Measurements from ENCODE around the gene APPL1.

APPL1 gene

DNA sequence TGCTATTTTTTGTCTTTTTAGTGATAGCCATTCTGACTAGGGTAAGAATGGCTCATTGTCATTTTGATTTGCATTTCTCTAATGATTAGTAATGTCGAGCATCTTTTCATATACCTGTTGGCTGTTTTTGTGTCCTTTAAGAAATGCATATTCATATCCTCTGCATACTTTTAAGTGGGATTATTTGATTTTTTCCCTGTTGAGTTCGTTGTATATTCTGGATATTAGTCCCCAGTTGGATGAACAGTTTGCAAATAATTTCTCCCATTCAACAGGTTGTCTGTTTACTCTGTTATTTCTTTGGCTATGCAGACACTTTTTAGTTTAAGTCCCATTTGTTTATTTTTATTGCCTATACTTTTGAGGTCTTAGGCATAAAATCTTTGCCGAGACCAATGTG is 34.4 kb downstream of the APPL1 start:
- POLR2A ChIA-PET = no interaction called here
- TF ChIP-seq L3MBTL2 (conservative IDR thresholded peaks at IDR 0.05) (no peak), FOXA1 (IDR thresholded peaks at IDR 0.05) (no peak)
- CTCF ChIA-PET = no interaction called here
- DNase-seq (ENCODE audit: extremely low spot score) = no peak

DNA sequence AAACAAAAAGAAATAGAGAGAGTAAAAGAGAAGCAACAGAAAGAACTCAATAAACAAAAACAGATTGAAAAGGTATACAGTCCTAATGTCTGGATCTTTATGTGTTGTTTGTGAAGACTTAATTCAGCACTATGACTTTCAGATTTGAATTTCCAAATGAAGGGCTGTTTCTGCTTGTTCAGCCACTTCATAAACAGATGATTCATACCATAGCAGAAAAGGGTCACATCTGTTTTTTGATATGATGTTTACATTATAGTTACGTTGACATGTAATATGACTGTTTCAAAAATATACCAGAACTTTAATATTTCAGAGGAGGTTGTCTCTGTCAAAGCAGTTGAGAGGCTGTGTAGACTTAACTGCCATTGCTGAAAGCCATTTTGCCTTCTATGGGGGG is 40.9 kb downstream of the APPL1 start:
- TF ChIP-seq, protein P1, sequence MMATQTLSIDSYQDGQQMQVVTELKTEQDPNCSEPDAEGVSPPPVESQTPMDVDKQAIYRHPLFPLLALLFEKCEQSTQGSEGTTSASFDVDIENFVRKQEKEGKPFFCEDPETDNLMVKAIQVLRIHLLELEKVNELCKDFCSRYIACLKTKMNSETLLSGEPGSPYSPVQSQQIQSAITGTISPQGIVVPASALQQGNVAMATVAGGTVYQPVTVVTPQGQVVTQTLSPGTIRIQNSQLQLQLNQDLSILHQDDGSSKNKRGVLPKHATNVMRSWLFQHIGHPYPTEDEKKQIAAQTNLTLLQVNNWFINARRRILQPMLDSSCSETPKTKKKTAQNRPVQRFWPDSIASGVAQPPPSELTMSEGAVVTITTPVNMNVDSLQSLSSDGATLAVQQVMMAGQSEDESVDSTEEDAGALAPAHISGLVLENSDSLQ (IDR thresholded peaks at IDR 0.05) = no peak
- TF ChIP-seq LEF1 (IDR thresholded peaks at IDR 0.05; ENCODE audit: borderline replicate concordance) (no peak), FOXK2 (IDR thresholded peaks at IDR 0.05) (no peak), L3MBTL2 (conservative IDR thresholded peaks at IDR 0.05) (no peak), TARDBP (IDR thresholded peaks at IDR 0.05) (no peak), SP1 (IDR thresholded peaks at IDR 0.05) (no peak), ELF4 (IDR thresholded peaks at IDR 0.05) (no peak), ARNT (IDR thresholded peaks at IDR 0.05) (no peak), NFRKB (IDR thresholded peaks at IDR 0.05) (no peak), BHLHE40 (IDR thresholded peaks at IDR 0.05; ENCODE audit: borderline replicate concordance) (no peak), HDGF (IDR thresholded peaks at IDR 0.05; ENCODE audit: borderline replicate concordance) (no peak), SUZ12 (IDR thresholded peaks at IDR 0.05) (no peak)
- ChIA-PET POLR2A (no interaction called here), CTCF (no interaction called here)

DNA sequence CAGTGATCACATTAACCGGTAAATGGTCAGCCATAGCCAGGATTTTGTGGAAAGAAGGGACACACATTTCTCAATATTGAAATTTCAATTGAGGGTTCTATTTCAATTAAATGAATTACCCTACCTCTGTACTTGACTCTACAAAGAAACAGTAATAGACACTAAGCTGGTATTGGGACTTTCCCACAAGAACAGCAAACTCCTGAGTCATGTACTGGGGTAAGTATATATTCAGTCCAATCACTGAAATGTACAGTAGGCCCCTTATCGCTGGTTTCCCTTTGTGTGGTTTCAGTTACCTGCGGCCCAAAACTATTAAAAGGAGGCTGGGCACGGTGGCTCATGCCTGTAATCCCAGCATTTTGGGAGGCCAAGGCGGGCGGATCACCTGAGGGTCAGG is 47.3 kb downstream of the APPL1 start:
- no peak for TF ChIP-seq SP1 (IDR thresholded peaks at IDR 0.05)
- no peak for TF ChIP-seq FOXM1 (IDR thresholded peaks at IDR 0.05; ENCODE audit: borderline replicate concordance)
- TF ChIP-seq TARDBP (IDR thresholded peaks at IDR 0.05) = no peak
- no peak for TF ChIP-seq ELF4 (IDR thresholded peaks at IDR 0.05)
- no peak for TF ChIP-seq SUZ12 (IDR thresholded peaks at IDR 0.05)
- TF ChIP-seq CTBP1 (IDR thresholded peaks at IDR 0.05; ENCODE audit: borderline replicate concordance) = no peak
- ChIA-PET POLR2A (no interaction called here), CTCF (no interaction called here)
- DNase-seq (ENCODE audit: extremely low spot score) = no peak

More for the DNA sequence above, 40.9 kb downstream of the APPL1 start:
- DNase-seq (ENCODE audit: extremely low spot score) = no peak

DNA sequence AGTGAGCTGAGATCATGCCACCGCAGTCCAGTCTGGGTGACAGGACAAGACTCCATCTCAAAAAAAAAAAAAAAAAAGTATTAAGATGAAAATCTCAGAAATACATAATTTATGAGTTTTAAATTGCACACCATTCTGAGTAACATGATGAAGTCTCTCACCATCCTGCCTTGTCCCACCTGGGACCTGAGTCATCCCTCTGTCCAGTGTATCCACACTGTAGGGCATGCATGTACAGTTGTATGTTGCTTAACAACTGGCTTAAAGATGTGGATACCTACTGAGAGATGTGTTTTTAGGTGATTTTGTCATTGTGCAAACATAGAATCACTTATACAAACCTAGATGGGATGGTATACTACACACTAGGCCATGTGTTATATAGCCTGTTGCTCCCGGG is 47.9 kb downstream of the APPL1 start:
- POLR2A ChIA-PET = no interaction called here
- no peak for DNase-seq (ENCODE audit: extremely low spot score)
- TF ChIP-seq ELF4 (IDR thresholded peaks at IDR 0.05) = no peak
- no peak for TF ChIP-seq LEF1 (IDR thresholded peaks at IDR 0.05; ENCODE audit: borderline replicate concordance)
- TF ChIP-seq SP1 (IDR thresholded peaks at IDR 0.05) = no peak
- no peak for TF ChIP-seq HDGF (IDR thresholded peaks at IDR 0.05; ENCODE audit: borderline replicate concordance)
- no peak for TF ChIP-seq TARDBP (IDR thresholded peaks at IDR 0.05)
- no peak for TF ChIP-seq FOXM1 (IDR thresholded peaks at IDR 0.05; ENCODE audit: borderline replicate concordance)
- TF ChIP-seq CTBP1 (IDR thresholded peaks at IDR 0.05; ENCODE audit: borderline replicate concordance) = no peak
- TF ChIP-seq, protein P1 (IDR thresholded peaks at IDR 0.05) = no peak
- no peak for TF ChIP-seq SUZ12 (IDR thresholded peaks at IDR 0.05)
- TF ChIP-seq ZNF384 (IDR thresholded peaks at IDR 0.05) = no peak
- TF ChIP-seq ARNT (IDR thresholded peaks at IDR 0.05) = no peak
- TF ChIP-seq BHLHE40 (IDR thresholded peaks at IDR 0.05; ENCODE audit: borderline replicate concordance) = no peak
- TF ChIP-seq L3MBTL2 (conservative IDR thresholded peaks at IDR 0.05) = no peak
- no peak for TF ChIP-seq FOXA1 (IDR thresholded peaks at IDR 0.05)
- TF ChIP-seq NFRKB (IDR thresholded peaks at IDR 0.05) = no peak
- TF ChIP-seq FOXK2 (IDR thresholded peaks at IDR 0.05) = no peak
- CTCF ChIA-PET = no interaction called here

DNA sequence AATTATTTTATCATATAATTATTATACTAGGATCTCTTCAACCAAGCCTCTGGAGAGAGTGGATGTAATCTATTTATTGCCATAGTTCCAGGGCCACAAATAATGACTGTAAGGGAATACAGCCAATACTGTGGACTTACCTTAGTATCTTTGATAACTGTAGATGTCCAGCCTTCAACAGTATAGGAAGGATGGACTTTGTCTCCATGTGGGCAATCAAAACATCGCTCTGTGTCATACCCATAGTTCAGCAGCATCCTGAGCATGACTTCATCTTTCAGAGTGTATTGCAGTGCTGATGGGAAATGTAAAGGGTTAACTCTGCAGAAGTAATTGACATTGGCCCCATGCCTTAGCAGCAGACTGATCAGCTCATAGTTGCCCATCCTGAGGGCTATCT is 50.7 kb downstream of the APPL1 start:
- TF ChIP-seq NFRKB (IDR thresholded peaks at IDR 0.05) (no peak), SP1 (IDR thresholded peaks at IDR 0.05) (no peak), SUZ12 (IDR thresholded peaks at IDR 0.05) (no peak), BHLHE40 (IDR thresholded peaks at IDR 0.05; ENCODE audit: borderline replicate concordance) (no peak), FOXM1 (IDR thresholded peaks at IDR 0.05; ENCODE audit: borderline replicate concordance) (no peak), L3MBTL2 (conservative IDR thresholded peaks at IDR 0.05) (no peak), ELF4 (IDR thresholded peaks at IDR 0.05) (no peak), CTBP1 (IDR thresholded peaks at IDR 0.05; ENCODE audit: borderline replicate concordance) (no peak), ARNT (IDR thresholded peaks at IDR 0.05) (no peak), HDGF (IDR thresholded peaks at IDR 0.05; ENCODE audit: borderline replicate concordance) (no peak)
- ChIA-PET CTCF (no interaction called here), POLR2A (no interaction called here)
- DNase-seq (ENCODE audit: extremely low spot score) = no peak

DNA sequence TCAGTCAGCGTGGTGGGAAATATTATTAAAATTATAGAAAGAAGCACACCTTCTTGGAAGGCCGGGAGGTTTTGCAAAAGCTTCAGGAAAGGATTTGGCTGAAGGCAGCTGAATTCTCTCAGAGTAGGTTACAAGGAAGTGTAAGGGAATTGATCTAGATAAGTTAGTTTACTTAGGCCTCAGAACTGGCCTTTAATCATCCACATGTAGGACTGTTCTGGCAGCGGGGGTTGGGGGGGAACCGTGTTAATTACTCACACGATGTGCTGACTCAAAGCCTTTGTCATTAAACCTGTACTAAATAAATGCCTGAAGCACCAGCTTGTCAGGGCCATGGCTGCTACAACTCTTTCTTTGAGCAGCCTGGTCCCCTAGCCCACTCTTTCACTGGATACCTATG is 52.2 kb downstream of the APPL1 start:
- no peak for TF ChIP-seq FOXA1 (IDR thresholded peaks at IDR 0.05)
- no peak for TF ChIP-seq BHLHE40 (IDR thresholded peaks at IDR 0.05; ENCODE audit: borderline replicate concordance)
- no peak for TF ChIP-seq FOXK2 (IDR thresholded peaks at IDR 0.05)
- no peak for TF ChIP-seq HDGF (IDR thresholded peaks at IDR 0.05; ENCODE audit: borderline replicate concordance)
- no peak for TF ChIP-seq L3MBTL2 (conservative IDR thresholded peaks at IDR 0.05)
- TF ChIP-seq SUZ12 (IDR thresholded peaks at IDR 0.05) = no peak
- TF ChIP-seq, protein P1 (IDR thresholded peaks at IDR 0.05) = no peak
- TF ChIP-seq TARDBP (IDR thresholded peaks at IDR 0.05) = no peak
- DNase-seq (ENCODE audit: extremely low spot score) = no peak
- POLR2A ChIA-PET = no interaction called here
- CTCF ChIA-PET = interaction anchor here (0.6 kb wide), 1 partner anchor 7 kb away, joined by 3 read pairs; no protein-coding TSS in a partner anchor

DNA sequence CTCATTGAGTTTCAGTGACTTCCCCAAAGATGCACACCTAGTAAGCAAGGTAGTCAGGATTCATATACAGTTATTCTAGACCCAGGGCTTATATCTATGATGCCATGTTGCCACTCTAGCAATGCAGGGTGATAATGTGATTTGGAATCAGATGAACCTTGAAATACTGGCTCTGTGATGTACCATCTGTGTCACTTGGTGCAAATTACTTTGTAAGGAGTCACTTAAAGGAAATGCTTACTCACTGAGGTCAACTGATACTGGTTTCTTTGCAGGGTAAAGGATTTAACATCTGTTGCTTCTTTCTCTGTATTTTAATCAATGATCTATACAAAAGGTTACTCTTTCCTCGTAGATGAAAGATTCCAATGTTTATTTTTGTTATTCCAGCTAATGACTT is 54.2 kb downstream of the APPL1 start:
- POLR2A ChIA-PET = no interaction called here
- no peak for DNase-seq (ENCODE audit: extremely low spot score)
- TF ChIP-seq ARNT (IDR thresholded peaks at IDR 0.05) = no peak
- CTCF ChIA-PET = no interaction called here

Measured in HEK293T (cell line).